H1 (cell line): ENCODE data around the gene MAP3K15. TPM values are rescaled to one million over a fixed set of nuclear protein-coding genes. Genes with fewer than 3 reads are reported as not detected.

ENCODE experiments used
- CTCF ChIA-PET: fragments of 300-600 bp; sonication (Branson Sonifier 250); formaldehyde crosslinking; loops from one replicate; lab custom pipeline; 2021; ENCODE audit not compliant: partially characterized antibody; lab: Charles Lee
- POLR2A ChIA-PET: fragments of 300-600 bp; sonication (Branson Sonifier 250); formaldehyde crosslinking; loops from one replicate; lab custom pipeline; 2021; ENCODE audit warnings: inconsistent platforms; ENCODE audit not compliant: partially characterized antibody; lab: Charles Lee
- DNase-seq, 2 experiments: peaks; one replicate each; pipeline versions ENCODE4 v3.0.0 to v3.0.0-alpha.2; 2010 to 2022; ENCODE audit warnings: low spot score in 2 of 2, low read depth in 1 of 2, mixed read lengths in 1 of 2
- FAIRE-seq: peaks from 2 replicates; lab custom pipeline; 2011; peaks lifted over from hg19 to GRCh38; lab: Jason Lieb, UNC
- H2AFZ ChIP-seq: 2 replicates; pipeline ENCODE4 v1.8.1; 2012; ENCODE audit warnings: low read length, inconsistent platforms
- H2AK5ac ChIP-seq: 2 replicates; pipeline ENCODE4 v1.6.1; 2013; ENCODE audit warnings: low read depth, low read length
- H2BK120ac ChIP-seq: replicated peaks from 2 replicates; pipeline ENCODE3; 2013; ENCODE audit warnings: low read depth, low read length, inconsistent platforms
- H2BK12ac ChIP-seq: 2 replicates; pipeline ENCODE4 v1.6.1; 2013; ENCODE audit warnings: low read depth, low read length
- H2BK15ac ChIP-seq: 2 replicates; pipeline ENCODE4 v1.6.1; 2013; ENCODE audit warnings: low read length
- H2BK20ac ChIP-seq: 2 replicates; pipeline ENCODE4 v1.6.1; 2013; ENCODE audit warnings: low read length
- H2BK5ac ChIP-seq: 2 replicates; pipeline ENCODE4 v1.6.1; 2013; ENCODE audit warnings: low read depth, low read length
- H3K14ac ChIP-seq: 2 replicates; pipeline ENCODE4 v1.6.1; 2013; ENCODE audit warnings: inconsistent platforms; ENCODE audit not compliant: insufficient read length
- H3K18ac ChIP-seq: 2 replicates; pipeline ENCODE4 v1.6.1; 2013; ENCODE audit warnings: low read length; ENCODE audit errors: extremely low read depth
- H3K23ac ChIP-seq: 2 replicates; pipeline ENCODE4 v1.6.1; 2013; ENCODE audit warnings: inconsistent platforms; ENCODE audit not compliant: insufficient read length
- H3K23me2 ChIP-seq: 2 replicates; pipeline ENCODE4 v1.6.1; 2013; ENCODE audit warnings: low read depth, low read length
- H3K27ac ChIP-seq: 2 replicates; pipeline ENCODE4 v1.6.1; 2011; ENCODE audit warnings: low read depth, low read length, inconsistent platforms
- H3K27me3 ChIP-seq, 4 experiments: replicated peaks in 1 of 4; 1 replicate in 1 of 4; 2 replicates in 3 of 4; pipeline versions ENCODE4 v1.6.1 to v1.8.1; 2011 to 2013; ENCODE audit warnings: low read length in 3 of 4, mild to moderate bottlenecking in 3 of 4, inconsistent platforms in 2 of 4, mixed read lengths in 2 of 4, moderate library complexity in 1 of 4; ENCODE audit not compliant: control insufficient read depth in 3 of 4, insufficient read depth in 3 of 4; ENCODE audit errors: extremely low read depth in 1 of 4
- H3K36me3 ChIP-seq, 4 experiments: 2 replicates each; pipeline versions ENCODE4 v1.6.1 to v1.8.1; 2011 to 2013; ENCODE audit warnings: mild to moderate bottlenecking in 4 of 4, low read length in 3 of 4, moderate library complexity in 2 of 4, control low read depth in 1 of 4, inconsistent platforms in 1 of 4; ENCODE audit not compliant: insufficient read depth in 4 of 4, control insufficient read depth in 2 of 4
- H3K4ac ChIP-seq: replicated peaks from 2 replicates; pipeline ENCODE3; 2013; ENCODE audit warnings: low read length, low read depth, mixed read lengths, inconsistent platforms; ENCODE audit not compliant: insufficient read length
- H3K4me1 ChIP-seq, 4 experiments: replicated peaks in 1 of 4; 1 replicate in 1 of 4; 2 replicates in 3 of 4; pipeline versions ENCODE4 v1.6.1 to v1.8.1; 2011 to 2013; ENCODE audit warnings: low read length in 3 of 4, inconsistent platforms in 2 of 4, mixed read lengths in 1 of 4; ENCODE audit not compliant: insufficient read depth in 4 of 4, control insufficient read depth in 3 of 4
- H3K4me2 ChIP-seq, 2 experiments: 2 replicates each; pipeline versions ENCODE4 v1.6.1 to v1.8.1; 2011 to 2013; ENCODE audit warnings: low read depth in 2 of 2, low read length in 2 of 2, control low read depth in 1 of 2, inconsistent platforms in 1 of 2, mild to moderate bottlenecking in 1 of 2; ENCODE audit not compliant: insufficient read depth in 1 of 2
- H3K4me3 ChIP-seq, 4 experiments: fragments of 200-600, 300-600 bp in 1 of 4; sonication (generic), shearing (Covaris generic), sonication (Bioruptor Twin) in 1 of 4; 2 replicates each; pipeline versions ENCODE4 v1.5.1 to v1.8.1; 2011 to 2016; ENCODE audit warnings: low read length in 4 of 4, low read depth in 3 of 4, control low read depth in 2 of 4, inconsistent platforms in 2 of 4, mild to moderate bottlenecking in 2 of 4, mixed read lengths in 1 of 4, moderate library complexity in 1 of 4; ENCODE audit not compliant: insufficient read depth in 2 of 4; ENCODE audit errors: extremely low read depth in 1 of 4
- H3K56ac ChIP-seq: replicated peaks from 2 replicates; pipeline ENCODE3; 2013; ENCODE audit warnings: low read depth, mild to moderate bottlenecking, mixed read lengths, low read length, inconsistent platforms; ENCODE audit not compliant: insufficient read length
- H3K79me1 ChIP-seq: 2 replicates; pipeline ENCODE4 v1.6.1; 2013; ENCODE audit warnings: low read depth, low read length, control low read depth
- H3K79me2 ChIP-seq, 2 experiments: 2 replicates each; pipeline versions ENCODE4 v1.6.1 to v1.8.1; 2012 to 2013; ENCODE audit warnings: low read length in 2 of 2, mild to moderate bottlenecking in 2 of 2, inconsistent platforms in 1 of 2; ENCODE audit not compliant: insufficient read depth in 2 of 2, control insufficient read depth in 1 of 2
- H3K9ac ChIP-seq, 4 experiments: replicated peaks in 1 of 4; 1 replicate in 1 of 4; 2 replicates in 3 of 4; pipeline versions ENCODE4 v1.6.1 to v1.8.1; 2011 to 2013; ENCODE audit warnings: low read depth in 3 of 4, low read length in 3 of 4, control low read depth in 2 of 4, mild to moderate bottlenecking in 2 of 4, moderate library complexity in 2 of 4, inconsistent platforms in 1 of 4; ENCODE audit errors: extremely low read depth in 1 of 4
- H3K9me3 ChIP-seq, 2 experiments: 2 replicates each; pipeline versions ENCODE4 v1.6.1 to v1.8.1; 2012 to 2013; ENCODE audit warnings: mild to moderate bottlenecking in 2 of 2, moderate library complexity in 2 of 2, control low read depth in 1 of 2, inconsistent platforms in 1 of 2, low read depth in 1 of 2, low read length in 1 of 2, mixed read lengths in 1 of 2; ENCODE audit not compliant: insufficient read depth in 2 of 2
- H4K20me1 ChIP-seq, 2 experiments: replicated peaks in 1 of 2; 2 replicates each; pipeline versions ENCODE3 to v1.8.1; 2011 to 2013; ENCODE audit warnings: inconsistent platforms in 2 of 2, low read length in 2 of 2, mild to moderate bottlenecking in 1 of 2; ENCODE audit not compliant: insufficient read depth in 2 of 2, control insufficient read depth in 1 of 2
- H4K5ac ChIP-seq: 2 replicates; pipeline ENCODE4 v1.6.1; 2013; ENCODE audit warnings: low read length, low read depth, mixed read lengths, inconsistent platforms; ENCODE audit not compliant: insufficient read length
- H4K8ac ChIP-seq: 2 replicates; pipeline ENCODE4 v1.8.0; 2013; ENCODE audit warnings: mild to moderate bottlenecking, moderate library complexity, low read length, inconsistent platforms; ENCODE audit not compliant: insufficient read depth; ENCODE audit errors: extremely low read depth
- H4K91ac ChIP-seq: replicated peaks from 2 replicates; pipeline ENCODE3; 2013; ENCODE audit warnings: low read length, mixed read lengths, inconsistent platforms; ENCODE audit not compliant: insufficient read length
- ASH2L ChIP-seq: fragments of 200-600, 300-600 bp; sonication (generic); IDR thresholded peaks from one replicate; pipeline ENCODE4 v1.7.1; 2017; ENCODE audit warnings: low read length
- GTF2F1 ChIP-seq: IDR thresholded peaks from 2 replicates; pipeline ENCODE4 v1.6.1; 2012; ENCODE audit warnings: low read depth, low read length, improper control_type of control experiment, borderline replicate concordance
- RAD21 ChIP-seq, 2 experiments: IDR thresholded peaks in 1 of 2; conservative IDR thresholded peaks in 1 of 2; 2 replicates each; pipeline ENCODE4 v1.6.1; 2011; ENCODE audit warnings: low read depth in 2 of 2, low read length in 2 of 2, improper control_type of control experiment in 1 of 2, inconsistent platforms in 1 of 2, mild to moderate bottlenecking in 1 of 2, moderate library complexity in 1 of 2
- TCF12 ChIP-seq: IDR thresholded peaks from 2 replicates; pipeline ENCODE4 v1.6.1; 2011; ENCODE audit warnings: low read depth, mild to moderate bottlenecking, low read length
- WGBS, 2 experiments: shearing (Covaris generic) in 1 of 2; methylation state at CpG; one replicate each; pipeline versions ENCODE4 v1.1.6 to v1.1.7; 2013 to 2015; ENCODE audit warnings: low lambda C conversion rate in 2 of 2, mixed read lengths in 2 of 2, inconsistent platforms in 1 of 2, low coverage in 1 of 2, missing lambda C conversion rate in 1 of 2; ENCODE audit not compliant: insufficient replicate concordance in 2 of 2, insufficient coverage in 1 of 2, insufficient read length in 1 of 2; ENCODE audit errors: extremely low coverage in 1 of 2, missing lambda C conversion rate in 1 of 2; 5-methylcytosine and 5-hydroxymethylcytosine counted together
- polyA plus RNA-seq, 7 experiments: library from polyadenylated mRNA; depleted of rRNA in 3 of 7; stranded (reverse) in 5 of 7; unstranded in 2 of 7; fragments of >200 nt in 5 of 7; fragments of 200-250 nt in 2 of 7; gene quantifications; 1 replicate in 5 of 7; 2 replicates in 1 of 7; 4 replicates in 1 of 7; pipeline versions ENCODE4 v1.2.1 to v1.2.3, GENCODE V29; 2011 to 2013; ENCODE audit warnings: missing spikeins in 2 of 7, mixed read lengths in 2 of 7
- total RNA-seq: library from RNA; stranded (reverse); fragmentation: NEBNext Ultra II Directional; extraction: Animal tissue kit (Norgen Biotek cat#: 25700); gene quantifications from 2 replicates; pipeline ENCODE4 v1.2.1, GENCODE V29; 2021
- TF ChIP-seq, protein P1 (sequence below), 3 experiments: IDR thresholded peaks; 1 replicate in 2 of 3; 2 replicates in 1 of 3; pipeline versions ENCODE4 v1.5.1 to v1.6.1; 2011; ENCODE audit warnings: low read length in 3 of 3, mild to moderate bottlenecking in 3 of 3, inconsistent platforms in 2 of 3, low read depth in 1 of 3, moderate library complexity in 1 of 3; ENCODE audit not compliant: insufficient read depth in 1 of 3; ENCODE audit errors: control extremely low read depth in 1 of 3

MAP3K15 gene
- total and polyA plus RNA-seq, 2 of the 8 experiments (the other 6 are each of a cell fraction or from before 2014, with no cell fraction given) = 1.8 to 2.4 TPM

DNA sequence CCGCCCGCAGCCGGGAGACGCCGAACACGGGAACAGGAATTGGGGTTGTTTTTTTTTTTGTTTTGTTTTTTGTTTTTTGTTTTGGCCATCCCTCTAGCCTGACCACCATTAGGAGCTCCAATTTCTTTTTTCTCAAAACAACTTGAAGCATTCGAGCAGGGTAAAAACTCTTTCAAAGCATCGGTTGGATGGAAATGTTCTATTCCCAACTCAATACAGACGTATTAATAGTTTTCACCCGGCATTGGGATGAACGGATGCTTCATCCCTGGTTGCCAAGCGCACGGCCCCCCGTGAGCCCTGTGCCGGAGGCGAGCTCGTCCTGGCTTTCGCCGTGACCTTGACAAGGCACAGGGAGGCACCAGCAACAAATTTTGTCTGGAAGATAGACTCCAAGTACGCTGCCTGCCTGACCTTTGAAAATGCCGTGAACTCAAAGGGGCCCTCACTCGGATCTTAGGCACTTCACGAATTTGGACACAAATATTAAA, 352 bp upstream of the MAP3K15 start:
- H3K79me2 ChIP-seq = no peaks in the 10 kb centered on the region
- H4K20me1 ChIP-seq = no peaks in the 10 kb centered on the region
- no peak overlapping the region for H3K23ac ChIP-seq
- H3K79me1 ChIP-seq = no peaks in the 10 kb centered on the region
- H2BK120ac ChIP-seq = no peak overlapping the region
- H2BK12ac ChIP-seq = no peak overlapping the region
- H2AK5ac ChIP-seq = no peak overlapping the region
- no peak overlapping the region for H4K5ac ChIP-seq
- H2AFZ ChIP-seq = no peak overlapping the region
- H4K91ac ChIP-seq = no peak overlapping the region
- H3K27me3 ChIP-seq = peaks cover 0 to 3% (median 0%) of the 10 kb centered on the region in 4 experiments; a peak in 1 of 7 replicates
- H3K56ac ChIP-seq = no peak overlapping the region
- POLR2A ChIA-PET = interaction anchor here (0.7 kb wide), 1 partner anchor 943 kb away, joined by 3 read pairs; no protein-coding TSS in a partner anchor
- no peak for FAIRE-seq
- no peak overlapping the region for H3K27ac ChIP-seq
- no peak overlapping the region for H3K14ac ChIP-seq
- H3K4me2 ChIP-seq = peak overlapping the region; percentile 83 to 91
- no peaks in the 10 kb centered on the region; a peak in 2 of 7 replicates for H3K4me1 ChIP-seq
- peak overlapping the region; percentile 42 to 64 (median 56) for H3K4me3 ChIP-seq
- H2BK5ac ChIP-seq = no peak overlapping the region
- CTCF ChIA-PET = interaction anchor here (1.4 to 2.1 kb wide), 3 partner anchors 10 to 144 kb away, joined by 4 to 6 read pairs (median 6); no protein-coding TSS in a partner anchor
- no peak for TF ChIP-seq GTF2F1
- no peak for TF ChIP-seq TCF12
- TF ChIP-seq, protein P1, sequence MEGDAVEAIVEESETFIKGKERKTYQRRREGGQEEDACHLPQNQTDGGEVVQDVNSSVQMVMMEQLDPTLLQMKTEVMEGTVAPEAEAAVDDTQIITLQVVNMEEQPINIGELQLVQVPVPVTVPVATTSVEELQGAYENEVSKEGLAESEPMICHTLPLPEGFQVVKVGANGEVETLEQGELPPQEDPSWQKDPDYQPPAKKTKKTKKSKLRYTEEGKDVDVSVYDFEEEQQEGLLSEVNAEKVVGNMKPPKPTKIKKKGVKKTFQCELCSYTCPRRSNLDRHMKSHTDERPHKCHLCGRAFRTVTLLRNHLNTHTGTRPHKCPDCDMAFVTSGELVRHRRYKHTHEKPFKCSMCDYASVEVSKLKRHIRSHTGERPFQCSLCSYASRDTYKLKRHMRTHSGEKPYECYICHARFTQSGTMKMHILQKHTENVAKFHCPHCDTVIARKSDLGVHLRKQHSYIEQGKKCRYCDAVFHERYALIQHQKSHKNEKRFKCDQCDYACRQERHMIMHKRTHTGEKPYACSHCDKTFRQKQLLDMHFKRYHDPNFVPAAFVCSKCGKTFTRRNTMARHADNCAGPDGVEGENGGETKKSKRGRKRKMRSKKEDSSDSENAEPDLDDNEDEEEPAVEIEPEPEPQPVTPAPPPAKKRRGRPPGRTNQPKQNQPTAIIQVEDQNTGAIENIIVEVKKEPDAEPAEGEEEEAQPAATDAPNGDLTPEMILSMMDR (IDR thresholded peaks at IDR 0.05; ENCODE audit: control extremely low read depth in 1 of 3, insufficient read depth in 1 of 3, low read depth in 1 of 3, low read length in 3 of 3) = peak in 1 of 3 experiments; percentile 16; a peak in 1 of 4 replicates
- TF ChIP-seq ASH2L = no peak
- TF ChIP-seq RAD21 (IDR thresholded peaks at IDR 0.05 in 1 of 2, conservative IDR thresholded peaks at IDR 0.05 in 1 of 2; ENCODE audit: low read depth in 2 of 2, low read length in 2 of 2) = no peak
- H2BK15ac ChIP-seq = no peak overlapping the region
- no peak overlapping the region for H3K4ac ChIP-seq
- 15% methylated on average over 6 of the region's 23 CpGs; no CpG with 5 or more reads in 1 of the 2 experiments for WGBS, 2 experiments
- H2BK20ac ChIP-seq = no peak overlapping the region
- H3K9ac ChIP-seq = no peak overlapping the region
- H4K8ac ChIP-seq = no peak overlapping the region
- no peaks in the 10 kb centered on the region for H3K9me3 ChIP-seq
- H3K18ac ChIP-seq = no peak overlapping the region
- H3K23me2 ChIP-seq = peaks cover 3% of the 10 kb centered on the region; the same call in 1 of the 2 replicates
- no peaks in the 10 kb centered on the region for H3K36me3 ChIP-seq
- no peak for DNase-seq
